Measurements from ENCODE around the gene ZDHHC7.

ZDHHC7 gene

DNA sequence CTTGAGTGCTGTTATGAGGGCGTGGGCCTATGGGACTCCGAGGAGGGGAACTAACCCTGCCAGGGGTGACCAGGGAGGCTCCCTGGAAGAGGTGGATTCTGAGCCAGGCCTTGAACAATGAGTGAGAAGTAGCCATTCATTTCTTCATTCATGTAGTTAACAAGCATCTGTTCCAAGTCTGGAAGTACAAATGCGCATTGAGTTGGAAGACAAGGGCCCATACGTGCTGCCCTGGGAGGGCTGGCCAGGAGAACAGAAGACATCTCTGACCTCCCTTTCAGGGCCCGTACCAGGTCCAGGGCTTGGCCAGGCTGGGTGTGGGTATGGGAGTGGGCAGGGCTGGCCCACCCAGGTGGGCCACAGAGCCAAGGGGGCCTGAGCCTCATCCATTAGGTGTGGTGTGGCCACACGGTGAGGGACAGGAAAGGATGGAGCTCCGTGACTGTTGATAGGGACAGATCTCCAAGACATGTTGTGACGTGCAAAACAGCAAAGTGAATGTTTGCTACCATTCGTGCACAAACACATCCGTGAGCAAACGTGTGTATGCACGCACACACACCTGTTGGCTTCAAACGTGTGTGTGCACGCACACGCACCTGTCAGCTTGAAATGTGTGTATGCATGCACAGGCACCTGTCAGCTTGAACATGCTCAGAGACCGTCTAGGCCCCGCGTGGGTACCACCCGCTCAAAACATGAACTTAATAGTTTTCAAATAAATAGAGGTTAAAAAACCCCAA, 46.8 kb downstream of the ZDHHC7 start:
- no peak for DNase-seq (ENCODE audit: low spot score)

DNA sequence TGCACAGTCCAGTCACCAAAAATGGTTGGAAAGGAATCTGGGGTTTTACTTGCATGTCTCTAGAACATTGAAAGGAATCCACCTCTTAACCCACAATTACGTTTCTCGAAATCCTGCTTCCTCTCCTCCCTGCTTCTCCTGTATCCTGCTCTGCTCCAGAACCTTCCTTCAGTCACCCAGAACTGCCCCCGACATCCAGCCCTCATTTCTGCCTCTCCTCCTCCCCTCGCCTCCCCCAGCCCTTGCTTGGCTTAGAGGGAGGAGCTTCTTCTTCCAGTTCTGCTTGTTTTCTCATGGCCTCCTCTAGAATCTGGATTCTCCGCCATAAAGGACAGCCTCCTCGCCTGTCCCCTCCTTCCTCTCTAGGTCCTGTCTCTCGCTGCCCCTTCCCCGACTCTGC, 48.3 kb downstream of the ZDHHC7 start:
- no peak for DNase-seq (ENCODE audit: low spot score)

DNA sequence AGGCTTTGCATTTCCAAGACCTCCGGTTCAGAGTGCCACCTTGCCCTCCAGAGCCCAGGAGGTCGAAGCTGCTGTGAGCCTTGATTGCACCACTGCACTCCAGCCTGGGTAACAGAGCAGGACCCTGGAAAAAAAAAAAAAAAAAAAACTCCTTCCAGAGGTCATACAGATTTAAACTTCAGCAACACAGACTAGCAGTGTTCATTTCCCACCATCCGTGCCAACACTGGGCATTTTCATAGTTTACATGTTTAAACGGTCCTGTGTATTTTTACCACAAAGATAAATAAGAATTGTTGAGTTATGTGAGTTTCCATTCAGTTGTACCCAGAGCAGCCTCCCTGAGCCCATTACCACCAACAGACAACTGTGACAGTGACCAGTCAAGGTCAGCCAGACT, 50.4 kb downstream of the ZDHHC7 start:
- no peak for DNase-seq (ENCODE audit: low spot score)

DNA sequence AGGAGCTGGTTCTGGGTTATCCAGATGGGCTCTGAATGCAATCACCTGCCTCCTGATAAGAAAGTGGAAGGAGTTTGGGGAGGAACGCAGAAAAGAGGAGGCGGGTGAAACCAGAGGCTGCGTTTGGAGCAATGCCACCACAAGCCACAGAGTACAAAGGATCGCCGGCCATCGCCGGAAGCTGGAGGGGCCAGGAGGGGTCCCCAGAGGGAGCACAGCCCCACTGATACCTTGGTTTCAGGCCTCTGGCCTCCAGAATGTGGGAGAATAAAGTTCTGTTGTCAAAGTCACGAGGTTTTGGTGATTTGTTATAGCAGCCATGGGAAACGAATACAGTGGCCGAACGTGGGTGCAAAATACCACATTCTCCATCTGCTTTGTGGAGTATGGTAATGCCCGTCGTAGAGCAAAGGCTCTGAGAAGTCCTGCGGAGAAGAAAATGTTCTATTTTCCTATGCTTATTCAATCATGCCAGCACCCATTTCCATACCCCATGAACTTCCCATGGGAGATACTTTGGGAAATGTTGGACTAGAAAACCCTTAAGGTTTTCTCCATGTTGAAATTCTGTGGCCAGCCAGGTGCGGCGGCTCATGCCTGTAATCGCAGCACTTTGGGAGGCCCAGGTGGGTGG, 51.4 kb downstream of the ZDHHC7 start:
- DNase-seq (ENCODE audit: low spot score) = no peak

DNA sequence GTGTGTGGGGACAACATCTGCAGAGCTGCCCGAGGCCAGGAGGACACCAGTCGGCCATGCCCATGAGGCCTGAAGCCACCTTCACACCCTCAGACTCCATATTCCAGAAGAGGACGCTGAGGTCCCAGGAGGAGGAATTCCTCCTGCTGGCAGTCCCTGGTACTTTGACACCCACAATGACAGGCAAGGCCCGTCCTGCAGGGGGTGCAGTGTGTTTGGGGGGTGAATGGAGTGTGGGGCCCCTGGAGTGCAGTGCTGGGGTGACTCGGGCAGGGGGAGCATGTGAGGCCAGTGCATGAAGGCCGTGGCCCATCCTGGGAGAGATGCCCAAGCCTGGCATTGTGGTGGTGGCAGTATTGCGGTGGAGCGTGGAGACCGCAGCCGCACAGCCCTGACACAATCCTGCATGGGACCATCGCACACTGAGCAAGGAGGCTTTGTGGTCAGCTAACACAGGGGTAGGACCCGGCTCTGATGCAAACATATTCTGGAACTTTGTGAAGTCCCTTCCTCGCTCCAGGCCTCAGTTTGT, 52.2 kb downstream of the ZDHHC7 start:
- DNase-seq (ENCODE audit: low spot score) = no peak

DNA sequence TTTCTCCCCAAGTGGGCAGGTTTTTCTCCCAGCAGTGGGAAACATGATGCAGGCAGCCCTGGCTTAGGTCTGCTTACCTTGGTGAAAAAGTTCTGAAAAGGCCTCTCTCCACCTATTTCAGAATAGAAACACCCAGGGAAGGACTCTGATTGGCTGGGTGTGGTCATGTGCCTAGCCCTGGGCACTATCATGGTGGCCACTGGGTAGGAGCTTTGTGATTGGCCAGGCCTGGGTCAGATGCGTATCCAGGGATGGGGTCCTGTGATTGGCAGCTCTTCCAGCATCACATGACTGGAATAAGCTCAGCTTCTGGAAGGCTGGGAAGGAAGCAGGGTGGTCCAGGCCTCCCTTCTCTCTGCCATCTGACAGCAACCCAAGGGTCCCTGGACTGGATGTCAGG, 53.5 kb downstream of the ZDHHC7 start:
- DNase-seq (ENCODE audit: low spot score) = no peak

DNA sequence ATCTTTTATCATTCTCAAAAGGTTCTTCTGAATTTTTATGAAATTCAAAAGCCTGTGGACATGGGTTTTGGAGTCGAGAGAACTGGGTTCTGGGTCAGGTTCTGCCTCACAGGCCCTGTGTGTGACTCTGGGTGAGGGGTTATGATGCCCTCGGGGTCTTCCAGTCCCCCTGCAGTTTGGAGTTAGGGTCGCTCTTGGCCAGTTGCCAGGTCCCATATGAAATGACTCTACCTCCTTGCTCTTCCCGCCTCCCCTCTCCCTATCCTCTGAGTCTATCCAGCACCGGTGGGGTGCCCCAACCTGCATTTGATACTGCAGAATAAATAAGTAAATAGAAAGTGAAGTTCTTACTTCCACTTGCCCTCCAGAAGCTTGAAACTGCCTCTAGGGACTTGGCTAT, 54.1 kb downstream of the ZDHHC7 start:
- no peak for DNase-seq (ENCODE audit: low spot score)

DNA sequence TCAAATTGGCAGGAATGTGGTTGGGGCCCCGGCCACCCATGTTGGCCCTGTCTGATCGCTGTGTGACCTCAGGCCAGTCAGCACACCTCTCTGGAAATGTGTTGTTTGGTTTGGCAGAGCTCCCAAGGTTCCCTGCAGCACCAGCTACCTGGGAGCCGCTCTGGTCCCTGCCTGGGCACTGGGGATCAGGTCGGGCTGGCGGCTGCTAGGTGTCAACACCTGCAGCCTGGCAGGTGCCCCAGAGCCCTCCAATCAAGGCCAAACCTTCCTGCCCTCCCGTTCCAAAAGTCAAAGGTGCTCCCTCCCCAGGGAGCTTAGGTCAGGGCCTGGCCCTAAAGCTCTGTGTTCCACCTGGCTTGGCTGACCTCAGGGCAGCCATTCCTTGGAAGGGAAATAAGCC, 55.9 kb downstream of the ZDHHC7 start:
- no peak for DNase-seq (ENCODE audit: low spot score)

DNA sequence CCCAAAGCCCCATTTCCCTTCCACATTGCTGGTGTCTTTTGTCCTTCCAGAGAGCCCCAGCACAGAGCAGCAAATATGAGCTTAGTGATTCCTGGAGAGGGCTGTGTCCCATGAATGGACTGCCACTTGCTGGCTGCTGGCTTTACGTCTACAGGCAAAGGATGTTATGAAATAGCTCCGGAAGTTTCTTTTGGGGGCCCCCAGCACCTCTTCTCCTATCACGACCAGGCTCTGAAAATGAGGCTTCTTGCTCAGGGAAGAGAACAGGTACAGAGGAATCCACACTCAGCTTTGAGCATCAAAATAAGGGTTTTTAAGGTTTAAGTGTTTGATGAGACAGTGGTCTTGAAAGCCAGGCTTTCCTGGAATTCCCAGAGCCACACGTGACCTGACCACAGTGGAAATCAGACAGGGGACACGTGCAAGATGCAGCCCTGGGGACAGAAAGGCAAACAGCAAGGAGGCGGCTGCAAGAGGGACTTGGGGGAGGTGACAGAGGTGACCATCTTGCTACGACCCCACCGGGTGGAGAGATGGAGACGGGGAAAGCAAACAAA, 58.1 kb downstream of the ZDHHC7 start:
- DNase-seq (ENCODE audit: low spot score) = no peak

DNA sequence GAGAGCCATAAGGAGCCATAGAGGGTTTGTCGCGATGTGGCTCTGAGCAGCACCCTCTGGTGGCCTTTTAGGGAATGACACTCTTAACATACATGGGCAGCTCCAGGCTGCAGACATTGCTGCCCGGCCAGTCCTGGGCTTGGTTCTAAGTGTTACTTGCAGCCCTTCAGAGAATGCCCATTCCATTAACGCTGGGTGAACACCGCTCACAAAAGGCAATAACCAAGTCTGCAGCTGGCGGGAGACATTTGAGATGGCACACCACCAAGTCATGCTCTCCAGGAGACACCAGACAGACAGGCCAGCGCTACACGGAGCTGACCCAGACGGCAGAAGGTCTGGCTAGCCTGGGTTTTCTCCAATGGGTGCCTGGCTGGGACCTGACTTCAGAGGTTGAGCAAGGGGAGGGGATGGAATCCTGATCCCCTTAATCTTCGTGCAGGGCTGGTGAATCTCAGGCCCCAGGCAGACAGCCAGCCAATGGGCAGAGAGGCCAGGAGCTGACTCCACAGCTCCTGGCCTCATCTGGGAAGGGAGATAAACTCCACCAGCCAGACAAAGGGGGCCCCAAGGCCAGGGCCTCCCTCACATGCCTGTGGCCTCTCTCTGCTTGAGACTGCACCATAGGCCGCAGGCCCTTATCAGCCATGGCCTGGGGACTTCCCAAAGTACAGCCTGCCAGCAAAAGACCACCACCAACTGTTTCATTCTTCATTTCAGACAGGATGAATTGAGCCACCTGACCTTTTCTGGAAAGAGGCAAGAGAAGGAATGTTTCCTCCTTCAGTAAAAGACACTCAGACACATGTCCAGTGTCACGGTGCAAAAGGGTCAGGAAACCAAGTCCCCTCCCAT, 58.8 kb downstream of the ZDHHC7 start:
- DNase-seq (ENCODE audit: low spot score) = peak; percentile 90

DNA sequence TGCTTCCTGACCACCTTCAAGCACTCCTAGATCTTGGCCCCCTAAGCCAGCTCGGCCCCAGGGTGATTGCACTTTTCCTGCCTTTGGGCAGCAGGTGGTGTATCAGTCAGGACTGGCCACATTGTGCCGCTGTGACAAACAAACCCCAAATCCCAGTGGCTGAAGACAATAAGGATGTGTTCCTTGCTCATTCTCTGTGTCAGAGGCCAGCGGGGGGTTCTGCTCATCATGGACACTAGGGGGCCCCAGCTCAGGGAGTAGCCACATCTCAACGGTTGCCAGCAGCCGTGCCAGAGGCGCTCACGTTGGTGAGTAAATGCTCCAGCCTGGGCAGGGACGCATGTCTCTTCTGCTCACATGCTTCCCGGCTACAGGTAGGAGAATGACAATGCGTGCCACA, 60.4 kb downstream of the ZDHHC7 start:
- DNase-seq (ENCODE audit: low spot score) = no peak

DNA sequence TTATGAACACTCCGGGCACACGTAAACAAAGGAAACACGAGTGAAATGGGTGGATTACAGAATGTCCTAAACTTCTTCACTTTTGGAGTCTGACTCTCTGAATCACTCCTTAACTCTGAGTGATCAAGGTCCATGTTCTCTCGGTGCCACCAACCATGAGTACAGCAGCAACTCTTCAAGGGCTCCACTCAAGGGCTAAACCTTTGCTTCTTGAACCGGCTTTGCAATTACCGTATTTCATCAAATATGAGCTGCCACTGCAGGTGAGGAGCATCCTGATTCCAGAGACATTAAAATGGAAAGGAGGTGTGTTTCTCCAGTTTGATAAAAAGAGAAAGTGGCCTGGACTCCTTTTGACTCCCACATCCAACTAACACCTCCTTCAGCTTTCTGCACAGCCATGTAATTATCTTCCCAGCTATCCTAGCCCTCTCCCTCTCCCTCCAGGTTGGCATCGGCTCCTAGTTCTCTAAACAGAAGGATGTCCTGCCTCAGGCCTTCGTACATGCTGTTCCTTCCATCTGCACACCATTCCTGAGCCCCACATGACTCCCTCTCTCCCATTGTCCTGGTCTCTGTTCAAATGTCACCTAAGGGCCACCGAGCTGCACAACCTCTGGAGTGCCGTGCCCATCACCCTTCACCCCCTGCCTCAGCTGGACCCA, 61.4 kb downstream of the ZDHHC7 start:
- DNase-seq (ENCODE audit: low spot score) = no peak

DNA sequence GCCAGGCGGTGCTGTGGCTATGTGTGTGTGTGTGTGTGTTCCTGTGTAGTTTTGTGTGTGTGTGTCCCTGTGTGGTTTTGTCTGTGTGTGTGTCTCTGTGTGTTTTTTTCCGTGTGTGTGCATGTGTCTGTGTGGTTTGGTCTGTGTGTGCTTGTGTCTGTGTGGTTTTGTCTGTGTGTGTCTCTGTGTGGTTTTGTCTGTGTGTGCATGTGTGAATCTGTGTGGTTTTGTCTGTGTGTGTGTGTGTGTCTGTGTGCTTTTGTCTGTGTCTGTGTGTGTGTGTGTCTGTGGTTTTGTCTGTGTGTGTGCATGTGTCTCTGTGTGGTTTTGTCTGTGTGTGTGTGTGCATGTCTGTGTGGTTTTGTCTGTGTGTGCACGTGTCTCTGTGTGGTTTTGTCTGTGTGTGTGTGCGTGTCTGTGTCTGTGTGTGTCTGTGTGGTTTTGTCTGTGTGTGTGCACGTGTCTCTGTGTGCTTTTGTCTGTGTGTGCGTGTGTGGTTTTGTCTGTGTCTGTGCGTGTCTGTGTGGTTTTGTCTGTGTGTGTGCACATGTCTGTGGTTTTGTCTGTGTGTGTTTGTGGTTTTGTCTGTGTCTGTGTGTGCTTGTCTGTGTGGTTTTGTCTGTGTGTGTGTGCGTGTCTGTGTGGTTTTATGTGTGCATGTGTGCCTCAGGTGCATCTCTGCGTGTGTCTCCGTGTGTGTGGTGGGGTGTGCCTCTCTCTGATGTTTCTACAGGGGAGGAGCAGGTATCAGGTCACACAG, 62.3 kb downstream of the ZDHHC7 start:
- DNase-seq (ENCODE audit: low spot score) = no peak

DNA sequence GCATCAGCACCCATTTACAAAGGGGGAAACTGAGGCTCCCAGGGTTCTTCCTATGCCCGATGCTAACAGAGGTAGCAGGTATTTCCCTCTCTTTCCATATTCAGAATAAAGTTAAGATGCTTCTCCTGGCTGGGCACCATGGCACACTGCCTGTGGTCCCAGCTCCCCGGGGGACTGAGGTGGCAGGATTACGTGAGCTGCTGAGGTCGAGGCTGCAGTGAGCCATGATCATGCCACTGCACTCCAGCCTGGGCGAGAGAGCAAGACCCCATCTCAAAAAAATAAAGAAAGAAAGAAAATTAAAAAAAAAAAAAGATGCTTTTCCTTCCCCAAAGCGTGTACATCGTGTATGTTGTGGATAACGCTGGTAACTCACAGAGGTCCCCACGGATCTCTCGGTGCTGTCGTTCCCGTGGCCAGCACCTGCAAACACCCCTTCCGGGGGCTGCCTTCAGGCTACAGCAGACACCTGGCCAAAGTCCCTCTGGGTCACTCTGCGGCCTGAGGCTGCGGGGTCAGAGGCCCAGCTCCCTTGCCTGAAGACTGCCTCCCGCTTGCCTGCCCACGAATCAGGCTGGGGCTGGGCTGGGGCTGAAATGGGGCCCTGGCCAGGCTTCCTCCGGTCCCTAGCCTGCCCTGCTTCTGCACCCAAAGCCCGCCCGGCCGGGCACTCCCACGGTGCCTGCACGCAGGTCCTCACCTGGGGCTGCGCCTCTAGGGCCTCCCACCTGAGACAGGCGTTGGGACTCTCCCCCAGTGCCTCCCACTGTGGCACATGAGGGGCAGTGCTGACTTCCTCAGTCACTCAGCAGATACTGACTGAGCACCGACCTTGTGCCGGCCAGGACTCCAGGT, 63.1 kb downstream of the ZDHHC7 start:
- no peak for DNase-seq (ENCODE audit: low spot score)

DNA sequence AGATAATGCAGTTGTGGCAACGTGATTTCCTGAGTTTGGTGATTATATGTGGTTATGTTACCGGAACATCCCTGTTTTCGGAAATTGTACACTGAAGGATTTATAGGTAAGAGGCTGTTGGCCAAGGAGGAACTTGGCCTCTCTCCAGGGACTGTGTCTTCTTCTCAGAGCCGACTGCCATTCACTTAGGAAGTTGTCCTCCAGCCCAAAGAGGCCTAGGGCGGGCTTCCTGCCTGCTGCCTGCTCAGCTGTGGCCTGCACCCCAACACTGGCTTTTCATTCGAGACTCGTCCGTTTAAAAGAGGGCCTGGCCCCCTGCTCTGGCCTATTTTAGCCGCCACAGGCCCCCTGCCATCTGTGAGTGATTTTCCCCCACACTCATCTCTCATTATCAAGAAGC, 64.3 kb downstream of the ZDHHC7 start:
- peak; percentile 25 for DNase-seq (ENCODE audit: low spot score)

DNA sequence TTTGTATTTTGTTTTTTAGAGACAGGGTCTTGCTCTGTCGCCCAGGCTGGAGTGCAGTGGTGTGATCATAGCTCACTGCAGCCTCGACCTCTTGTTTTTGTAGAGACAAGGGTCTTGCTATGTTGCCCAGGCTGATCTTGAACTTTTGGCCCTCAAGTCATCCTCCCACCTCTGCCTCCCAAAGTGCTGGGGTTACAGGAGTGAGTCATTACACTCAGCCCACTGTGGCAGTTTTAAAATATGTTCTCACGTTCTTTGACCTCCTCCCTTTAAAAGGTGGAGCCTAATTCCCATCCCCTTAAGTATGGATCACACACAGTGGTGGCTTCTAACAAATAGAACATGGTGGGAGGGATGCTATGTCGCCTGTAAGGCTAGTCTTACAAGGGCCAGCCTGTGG, 67.7 kb downstream of the ZDHHC7 start:
- DNase-seq (ENCODE audit: low spot score) = no peak

DNA sequence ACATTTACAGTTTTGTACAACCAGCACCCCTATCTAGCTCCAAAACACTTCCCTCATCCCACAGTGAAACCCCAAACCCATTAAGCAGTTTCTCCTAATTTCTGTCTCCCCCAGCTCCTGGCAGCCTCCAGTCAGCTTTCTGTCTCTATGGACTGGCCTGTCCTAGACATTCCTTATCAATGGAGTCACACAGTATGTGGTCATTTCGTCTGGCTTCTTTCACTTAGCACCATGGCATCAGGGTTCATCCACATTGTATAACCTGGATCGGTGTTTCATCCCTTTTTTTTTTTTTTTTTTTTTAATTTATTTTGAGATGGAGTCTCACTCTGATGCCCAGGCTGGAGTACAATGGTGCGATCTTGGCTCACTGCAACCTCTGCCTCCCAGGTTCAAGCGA, 68.5 kb downstream of the ZDHHC7 start:
- DNase-seq (ENCODE audit: low spot score) = no peak

DNA sequence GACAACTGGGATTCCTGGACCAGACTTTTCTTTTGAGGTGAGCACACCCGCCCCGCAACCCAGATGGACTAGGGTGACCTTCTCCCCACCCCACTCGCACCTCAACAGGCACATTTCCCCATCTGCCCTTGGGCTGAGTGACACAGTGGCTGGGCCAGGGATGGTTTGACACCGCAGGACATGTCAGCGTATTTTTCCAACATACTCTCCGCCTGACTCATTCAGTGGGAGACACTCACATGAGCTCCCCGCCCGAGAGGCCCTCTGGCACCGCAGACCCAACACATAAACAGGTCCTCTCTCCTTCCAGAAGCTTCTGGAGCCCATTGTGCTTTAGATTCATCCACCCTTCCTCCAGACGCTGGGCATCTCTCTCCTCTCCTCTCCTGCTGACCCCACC, 69.4 kb downstream of the ZDHHC7 start:
- no peak for DNase-seq (ENCODE audit: low spot score)

DNA sequence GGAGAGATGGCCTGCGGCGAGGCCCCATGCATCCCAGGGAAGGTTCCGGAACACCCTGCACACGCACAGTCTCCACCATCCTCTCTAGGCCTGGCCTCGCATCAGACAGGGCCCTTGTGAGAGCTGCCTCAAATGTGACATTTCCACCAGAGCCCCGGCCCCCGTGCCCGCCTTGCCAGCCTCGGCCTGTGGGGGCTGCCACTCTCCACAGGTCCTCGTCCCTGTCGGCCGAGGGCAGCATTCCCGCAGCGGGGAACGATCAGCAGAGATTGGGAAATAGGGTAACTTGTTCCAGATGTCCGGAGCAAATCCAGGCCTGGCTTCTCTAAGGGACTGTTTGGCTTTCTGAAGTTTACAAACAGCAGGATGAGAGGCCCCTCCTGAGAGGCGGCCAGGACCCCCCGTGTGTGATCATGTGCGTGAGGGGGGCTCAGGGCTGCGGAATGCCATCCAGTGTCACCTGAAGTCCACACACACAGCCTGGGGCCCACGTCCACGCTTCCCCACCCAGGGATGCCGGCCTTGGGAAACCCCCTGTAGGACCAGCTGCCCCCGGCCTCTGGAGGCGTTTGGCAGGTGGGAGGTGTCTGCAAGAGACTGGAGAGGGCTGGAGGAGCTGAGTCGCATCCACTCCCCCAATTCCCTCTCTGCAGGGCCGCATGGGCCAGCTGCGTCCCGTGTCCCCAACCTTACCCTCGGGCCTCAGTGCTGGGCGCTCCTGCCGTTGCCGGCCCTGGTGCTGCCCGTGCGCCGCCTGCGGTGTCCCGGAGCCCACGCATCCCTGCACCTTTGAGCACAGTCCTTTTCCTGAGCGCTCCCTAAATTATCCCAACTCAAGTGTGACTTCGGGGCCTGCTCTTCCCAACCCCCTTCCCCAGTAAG, 70.4 kb downstream of the ZDHHC7 start:
- DNase-seq (ENCODE audit: low spot score) = no peak
